GM06990 (cell line): ENCODE measurements around the gene GALC.

Experiments used
- DNase-seq: peaks from one replicate; pipeline ENCODE4 v3.0.0-alpha.2; 2011; ENCODE audit not compliant: insufficient read length; ENCODE audit errors: extremely low read depth
- H3K27me3 ChIP-seq: replicated peaks from 2 replicates; pipeline ENCODE4 v1.6.0; 2011; ENCODE audit warnings: low read length; ENCODE audit not compliant: control insufficient read depth, insufficient read depth
- H3K36me3 ChIP-seq: 2 replicates; pipeline ENCODE4 v1.5.1; 2011; ENCODE audit warnings: low read length; ENCODE audit not compliant: control insufficient read depth, insufficient read depth
- H3K4me3 ChIP-seq: replicated peaks from 2 replicates; pipeline ENCODE4 v1.5.1; 2011; ENCODE audit warnings: low read depth, mild to moderate bottlenecking, control low read depth, low read length
- TF ChIP-seq, protein P1 (sequence below): IDR thresholded peaks from 2 replicates; pipeline ENCODE4 v1.5.1; 2011; ENCODE audit warnings: low read length, control low read depth, mild to moderate bottlenecking, inconsistent platforms; ENCODE audit not compliant: insufficient read depth, poor library complexity, severe bottlenecking

GALC gene

DNA sequence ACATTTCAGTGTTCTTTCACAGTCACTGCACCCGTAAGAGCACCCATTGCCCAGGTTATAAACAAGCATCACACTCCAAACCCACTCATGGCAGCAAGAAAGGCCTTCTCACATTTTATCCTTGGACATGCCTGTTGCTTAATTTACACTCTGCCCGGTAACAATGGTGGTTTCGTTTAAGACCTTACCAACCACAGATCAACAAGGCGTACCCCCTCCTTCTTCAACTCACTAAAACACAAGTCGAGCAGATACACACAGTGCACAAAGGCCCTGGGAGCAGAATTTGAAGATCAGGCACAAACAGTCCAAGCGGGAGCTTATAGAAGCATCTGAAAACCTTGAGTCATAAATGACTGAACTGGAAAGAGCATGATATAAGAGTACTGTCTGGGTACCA, 98.1 kb downstream of the GALC start:
- Histone ChIP-seq H3K4me3 (no peak overlapping the region), H3K36me3 (no peaks in the 10 kb centered on the region), H3K27me3 (no peaks in the 10 kb centered on the region)
- DNase-seq = no peak
- TF ChIP-seq, protein P1, sequence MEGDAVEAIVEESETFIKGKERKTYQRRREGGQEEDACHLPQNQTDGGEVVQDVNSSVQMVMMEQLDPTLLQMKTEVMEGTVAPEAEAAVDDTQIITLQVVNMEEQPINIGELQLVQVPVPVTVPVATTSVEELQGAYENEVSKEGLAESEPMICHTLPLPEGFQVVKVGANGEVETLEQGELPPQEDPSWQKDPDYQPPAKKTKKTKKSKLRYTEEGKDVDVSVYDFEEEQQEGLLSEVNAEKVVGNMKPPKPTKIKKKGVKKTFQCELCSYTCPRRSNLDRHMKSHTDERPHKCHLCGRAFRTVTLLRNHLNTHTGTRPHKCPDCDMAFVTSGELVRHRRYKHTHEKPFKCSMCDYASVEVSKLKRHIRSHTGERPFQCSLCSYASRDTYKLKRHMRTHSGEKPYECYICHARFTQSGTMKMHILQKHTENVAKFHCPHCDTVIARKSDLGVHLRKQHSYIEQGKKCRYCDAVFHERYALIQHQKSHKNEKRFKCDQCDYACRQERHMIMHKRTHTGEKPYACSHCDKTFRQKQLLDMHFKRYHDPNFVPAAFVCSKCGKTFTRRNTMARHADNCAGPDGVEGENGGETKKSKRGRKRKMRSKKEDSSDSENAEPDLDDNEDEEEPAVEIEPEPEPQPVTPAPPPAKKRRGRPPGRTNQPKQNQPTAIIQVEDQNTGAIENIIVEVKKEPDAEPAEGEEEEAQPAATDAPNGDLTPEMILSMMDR = no peak

DNA sequence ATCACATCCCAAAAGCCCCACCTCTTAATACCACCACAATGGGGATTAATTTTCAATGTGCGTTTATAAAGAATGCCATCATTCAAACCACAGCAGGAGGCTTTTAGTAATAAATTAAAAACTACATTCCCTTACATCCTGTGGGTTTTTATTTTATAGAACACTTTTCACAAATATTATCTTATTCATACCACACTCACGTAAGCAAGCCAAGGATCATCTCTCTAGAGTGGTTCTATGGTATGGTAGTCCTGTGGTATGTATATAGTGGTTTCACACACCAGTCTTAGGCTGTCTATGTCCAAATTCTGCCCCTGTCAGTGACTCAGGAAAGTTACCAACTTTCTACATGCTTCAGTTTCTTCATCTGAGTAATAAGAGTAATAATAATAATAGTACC, 100.2 kb downstream of the GALC start:
- Histone ChIP-seq H3K4me3 (no peak overlapping the region), H3K27me3 (no peaks in the 10 kb centered on the region), H3K36me3 (no peaks in the 10 kb centered on the region)
- no peak for DNase-seq
- TF ChIP-seq, protein P1 = no peak

DNA sequence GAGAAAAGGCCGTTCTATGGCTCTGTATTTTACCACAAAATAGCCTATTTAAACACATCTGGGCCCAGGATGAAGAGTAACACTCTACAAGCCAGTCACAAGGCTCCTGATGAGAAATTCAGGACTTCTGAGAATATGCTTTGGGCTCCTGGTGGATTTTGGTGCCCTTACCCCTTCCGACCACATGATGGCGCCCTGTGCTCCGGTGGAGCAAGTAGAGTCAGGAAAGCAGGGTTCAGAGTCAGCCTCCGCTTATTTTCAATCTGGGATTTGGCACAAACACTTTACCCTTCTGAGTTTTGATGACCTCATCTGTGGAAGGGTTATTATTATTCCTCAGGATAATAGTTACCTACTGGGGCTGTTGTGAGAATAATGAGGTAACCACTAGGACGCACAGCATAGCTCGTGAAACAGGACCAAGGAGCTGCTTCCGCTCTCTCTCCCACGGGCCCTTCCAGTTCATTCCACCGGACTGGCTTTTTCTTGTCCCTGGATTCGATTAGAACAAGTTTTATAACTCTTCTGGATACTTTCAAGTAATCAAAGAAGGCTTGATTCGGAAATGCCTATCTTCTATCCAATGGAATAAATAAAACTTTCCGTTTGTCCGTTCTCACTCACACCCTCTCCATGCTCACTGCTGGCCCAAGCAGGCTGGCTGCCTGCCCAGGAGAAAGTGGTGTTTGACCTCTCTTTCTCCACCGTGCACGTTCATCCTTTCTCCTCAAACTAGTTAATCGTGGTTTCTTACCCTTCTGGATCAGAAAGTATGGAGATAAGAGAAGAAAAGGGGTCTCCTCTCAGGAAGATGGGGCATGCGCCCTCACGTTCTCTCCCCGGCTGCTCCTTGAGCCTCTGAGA, 104.6 kb downstream of the GALC start:
- TF ChIP-seq, protein P1 = peak; percentile 78
- Histone ChIP-seq H3K27me3 (no peaks in the 10 kb centered on the region), H3K4me3 (no peak overlapping the region), H3K36me3 (no peaks in the 10 kb centered on the region)
- DNase-seq = no peak

DNA sequence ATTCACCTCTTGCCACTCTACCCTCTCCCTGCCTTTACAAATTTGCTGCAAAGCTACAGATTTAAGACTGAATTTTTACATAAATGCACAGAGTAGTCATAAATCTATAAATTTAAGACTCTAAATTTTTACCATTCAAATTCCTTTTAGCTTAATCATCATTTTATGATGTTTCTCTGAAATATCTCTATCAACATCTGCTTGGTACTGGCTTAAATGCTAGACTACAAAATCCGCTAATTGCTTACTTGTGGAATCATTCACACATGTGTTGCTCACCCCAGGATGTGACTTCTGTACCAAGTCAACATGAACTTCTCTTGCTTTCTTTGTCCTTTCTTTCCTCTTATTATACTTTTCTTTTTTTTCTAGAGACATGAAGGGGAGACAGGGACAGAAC, 109.2 kb downstream of the GALC start:
- Histone ChIP-seq H3K36me3 (no peaks in the 10 kb centered on the region), H3K27me3 (no peaks in the 10 kb centered on the region), H3K4me3 (no peak overlapping the region)
- TF ChIP-seq, protein P1 = no peak
- DNase-seq = no peak
